H9 (cell line): ENCODE results near the gene SLC25A43. TPM values are rescaled to one million over a fixed set of nuclear protein-coding genes. Genes with fewer than 3 reads are reported as not detected.

Experiments
- DNase-seq: peaks from one replicate; pipeline ENCODE4 v3.0.0-alpha.2; 2017
- H2AFZ ChIP-seq: one replicate; pipeline ENCODE4 v1.6.1; 2013; ENCODE audit warnings: mild to moderate bottlenecking, low read length, control low read depth, moderate library complexity
- H2AK5ac ChIP-seq: 2 replicates; pipeline ENCODE4 v1.6.1; 2013; ENCODE audit warnings: low read length, control low read depth, mixed read lengths; ENCODE audit not compliant: insufficient read length
- H2BK120ac ChIP-seq: one replicate; pipeline ENCODE4 v1.6.1; 2013; ENCODE audit warnings: low read depth, mild to moderate bottlenecking, low read length, control low read depth, inconsistent platforms; ENCODE audit not compliant: poor library complexity, severe bottlenecking
- H2BK12ac ChIP-seq: 2 replicates; pipeline ENCODE4 v1.6.1; 2013; ENCODE audit warnings: low read length, control low read depth, mixed read lengths, low read depth; ENCODE audit not compliant: insufficient read length
- H2BK15ac ChIP-seq: 2 replicates; pipeline ENCODE4 v1.6.1; 2013; ENCODE audit warnings: low read depth, low read length, control low read depth
- H2BK20ac ChIP-seq: one replicate; pipeline ENCODE4 v1.6.1; 2013; ENCODE audit warnings: low read depth, mild to moderate bottlenecking, low read length, control low read depth, inconsistent platforms; ENCODE audit not compliant: poor library complexity, severe bottlenecking
- H2BK5ac ChIP-seq: 2 replicates; pipeline ENCODE4 v1.6.1; 2013; ENCODE audit warnings: low read length, control low read depth, mixed read lengths; ENCODE audit not compliant: insufficient read length
- H3K14ac ChIP-seq: 2 replicates; pipeline ENCODE4 v1.6.1; 2013; ENCODE audit warnings: low read length, control low read depth; ENCODE audit not compliant: insufficient read depth
- H3K18ac ChIP-seq: 2 replicates; pipeline ENCODE4 v1.6.1; 2013; ENCODE audit warnings: low read depth, mild to moderate bottlenecking, mixed read lengths, low read length, control low read depth; ENCODE audit not compliant: insufficient read length
- H3K23ac ChIP-seq: 2 replicates; pipeline ENCODE4 v1.6.1; 2013; ENCODE audit warnings: low read length, control low read depth, mixed read lengths, low read depth; ENCODE audit not compliant: insufficient read length
- H3K23me2 ChIP-seq: 2 replicates; pipeline ENCODE4 v1.6.1; 2013; ENCODE audit warnings: low read depth, mild to moderate bottlenecking, mixed read lengths, low read length, control low read depth; ENCODE audit not compliant: insufficient read length, poor library complexity, severe bottlenecking
- H3K27ac ChIP-seq: 2 replicates; pipeline ENCODE4 v1.5.1; 2013; ENCODE audit warnings: low read length, control low read depth, mixed read lengths, low read depth; ENCODE audit not compliant: insufficient read length
- H3K27me3 ChIP-seq: 2 replicates; pipeline ENCODE4 v1.6.1; 2013; ENCODE audit warnings: low read length, control low read depth, inconsistent platforms; ENCODE audit not compliant: insufficient read depth
- H3K4ac ChIP-seq: 2 replicates; pipeline ENCODE4 v1.6.1; 2013; ENCODE audit warnings: low read depth, mild to moderate bottlenecking, control low read depth, inconsistent platforms, low read length, moderate library complexity
- H3K4me1 ChIP-seq: 2 replicates; pipeline ENCODE4 v1.6.1; 2013; ENCODE audit warnings: low read length, control low read depth, inconsistent platforms; ENCODE audit not compliant: insufficient read depth
- H3K4me2 ChIP-seq: 2 replicates; pipeline ENCODE4 v1.6.1; 2013; ENCODE audit warnings: low read length, control low read depth, mixed read lengths; ENCODE audit not compliant: insufficient read length, insufficient read depth
- H3K56ac ChIP-seq: 2 replicates; pipeline ENCODE4 v1.6.1; 2013; ENCODE audit warnings: low read depth, mild to moderate bottlenecking, mixed read lengths, low read length, control low read depth; ENCODE audit not compliant: insufficient read length
- H3K79me1 ChIP-seq: 2 replicates; pipeline ENCODE4 v1.6.1; 2013; ENCODE audit warnings: low read depth, mild to moderate bottlenecking, moderate library complexity, low read length, control low read depth, inconsistent platforms; ENCODE audit not compliant: insufficient read depth, poor library complexity, severe bottlenecking
- H3K79me2 ChIP-seq: 2 replicates; pipeline ENCODE4 v1.6.1; 2013; ENCODE audit warnings: low read length, control low read depth, inconsistent platforms; ENCODE audit not compliant: insufficient read depth
- H3K9ac ChIP-seq: 2 replicates; pipeline ENCODE4 v1.6.1; 2013; ENCODE audit warnings: low read length, control low read depth, mixed read lengths; ENCODE audit not compliant: insufficient read length; ENCODE audit errors: extremely low read depth
- H3K9me3 ChIP-seq: one replicate; pipeline ENCODE4 v1.6.1; 2013; ENCODE audit warnings: low read depth, low read length, inconsistent platforms; ENCODE audit not compliant: control insufficient read depth
- H3T11ph ChIP-seq: one replicate; pipeline ENCODE4 v1.6.1; 2013; ENCODE audit warnings: mild to moderate bottlenecking, low read length, control low read depth, inconsistent platforms
- H4K20me1 ChIP-seq: one replicate; pipeline ENCODE4 v1.6.1; 2013; ENCODE audit not compliant: control insufficient read depth, insufficient read length, insufficient read depth
- H4K5ac ChIP-seq: 2 replicates; pipeline ENCODE4 v1.6.1; 2013; ENCODE audit warnings: low read depth, mild to moderate bottlenecking, mixed read lengths, low read length, control low read depth; ENCODE audit not compliant: insufficient read length
- H4K8ac ChIP-seq: replicated peaks from 2 replicates; pipeline ENCODE4 v1.6.1; 2013; ENCODE audit warnings: low read length, control low read depth, mixed read lengths, low read depth; ENCODE audit not compliant: insufficient read length
- H4K91ac ChIP-seq: 2 replicates; pipeline ENCODE4 v1.6.1; 2013; ENCODE audit warnings: low read depth, mild to moderate bottlenecking, moderate library complexity, mixed read lengths, low read length, control low read depth; ENCODE audit not compliant: insufficient read length
- H3K27ac Mint-ChIP-seq, 3 experiments: 2 replicates in 2 of 3; 3 replicates in 1 of 3; pipeline ENCODE4 v1.8.0; 2020 to 2021; ENCODE audit warnings: mixed read lengths in 3 of 3, mild to moderate bottlenecking in 1 of 3, moderate library complexity in 1 of 3
- H3K27me3 Mint-ChIP-seq: 2 replicates; pipeline ENCODE4 v1.8.0; 2021; ENCODE audit warnings: low read depth, mild to moderate bottlenecking, moderate library complexity, mixed read lengths
- H3K36me3 Mint-ChIP-seq, 3 experiments: 2 replicates in 2 of 3; 3 replicates in 1 of 3; pipeline ENCODE4 v1.8.0; 2020 to 2021; ENCODE audit warnings: low read depth in 3 of 3, mixed read lengths in 3 of 3; ENCODE audit not compliant: insufficient read depth in 1 of 3
- H3K4me1 Mint-ChIP-seq, 2 experiments: 2 replicates each; pipeline ENCODE4 v1.8.0; 2020; ENCODE audit warnings: mixed read lengths in 2 of 2
- H3K4me3 Mint-ChIP-seq, 2 experiments: 2 replicates in 1 of 2; 3 replicates in 1 of 2; pipeline ENCODE4 v1.8.0; 2020 to 2021; ENCODE audit warnings: mild to moderate bottlenecking in 2 of 2, mixed read lengths in 2 of 2, moderate library complexity in 1 of 2
- H3K9me3 Mint-ChIP-seq, 2 experiments: 2 replicates in 1 of 2; 3 replicates in 1 of 2; pipeline ENCODE4 v1.8.0; 2020; ENCODE audit warnings: mild to moderate bottlenecking in 2 of 2, mixed read lengths in 2 of 2, moderate library complexity in 1 of 2
- WGBS: extraction: QIAGEN DNeasy Blood & Tissue Kit; methylation state at CpG from one replicate; pipeline ENCODE4 v1.1.7; 2013; ENCODE audit warnings: missing lambda C conversion rate, low lambda C conversion rate, mixed read lengths; ENCODE audit not compliant: insufficient read length; ENCODE audit errors: extremely low coverage; 5-methylcytosine and 5-hydroxymethylcytosine counted together
- total RNA-seq: library from RNA; stranded (reverse); gene quantifications from 2 replicates; pipeline ENCODE4 v1.2.1, GENCODE V29; 2021
- TF ChIP-seq, protein P1 (sequence below): fragments of 200-600 bp; sonication (generic); conservative IDR thresholded peaks from 3 replicates; pipeline ENCODE4 v1.8.0; 2021; ENCODE audit warnings: antibody characterized with exemption, mild to moderate bottlenecking

SLC25A43 gene
- total RNA-seq, 1 experiment from 2014 or later: 3.7 TPM

- Histone ChIP-seq H3T11ph (no peak overlapping the region), H3K79me2 (no peaks in the 10 kb centered on the region), H3K4me2 (no peak overlapping the region), H2BK20ac (no peak overlapping the region), H2AK5ac (no peak overlapping the region), H3K18ac (no peak overlapping the region), H3K79me1 (no peaks in the 10 kb centered on the region), H2BK5ac (no peak overlapping the region), H3K4ac (no peak overlapping the region), H3K4me1 (no peaks in the 10 kb centered on the region), H4K91ac (no peak overlapping the region), H2BK120ac (no peak overlapping the region), H2AFZ (no peak overlapping the region), H2BK12ac (no peak overlapping the region), H4K5ac (no peak overlapping the region), H3K9ac (no peak overlapping the region), H4K8ac (no peak overlapping the region), H3K27me3 (no peaks in the 10 kb centered on the region), H3K14ac (no peak overlapping the region), H3K9me3 (peaks cover 24% of the 10 kb centered on the region), H3K27ac (no peak overlapping the region), H2BK15ac (no peak overlapping the region), H3K23me2 (no peaks in the 10 kb centered on the region), H4K20me1 (no peaks in the 10 kb centered on the region), H3K23ac (no peak overlapping the region), H3K56ac (no peak overlapping the region)
- no peak overlapping the region for H3K4me3 Mint-ChIP-seq
- H3K4me1 Mint-ChIP-seq: peaks cover 10 to 13% of the 10 kb centered on the region in 2 experiments
- peaks cover 0 to 9% (median 6%) of the 10 kb centered on the region in 3 experiments; a peak in 4 of 7 replicates for H3K36me3 Mint-ChIP-seq
- no peaks in the 10 kb centered on the region for H3K27me3 Mint-ChIP-seq
- H3K9me3 Mint-ChIP-seq: peaks cover 66 to 75% of the 10 kb centered on the region in 2 experiments
- H3K27ac Mint-ChIP-seq: 0 out of 7 replicates have a peak overlapping the region, but pooled peaks of 1 of the 3 experiments have one; percentile 58
- TF ChIP-seq, protein P1, sequence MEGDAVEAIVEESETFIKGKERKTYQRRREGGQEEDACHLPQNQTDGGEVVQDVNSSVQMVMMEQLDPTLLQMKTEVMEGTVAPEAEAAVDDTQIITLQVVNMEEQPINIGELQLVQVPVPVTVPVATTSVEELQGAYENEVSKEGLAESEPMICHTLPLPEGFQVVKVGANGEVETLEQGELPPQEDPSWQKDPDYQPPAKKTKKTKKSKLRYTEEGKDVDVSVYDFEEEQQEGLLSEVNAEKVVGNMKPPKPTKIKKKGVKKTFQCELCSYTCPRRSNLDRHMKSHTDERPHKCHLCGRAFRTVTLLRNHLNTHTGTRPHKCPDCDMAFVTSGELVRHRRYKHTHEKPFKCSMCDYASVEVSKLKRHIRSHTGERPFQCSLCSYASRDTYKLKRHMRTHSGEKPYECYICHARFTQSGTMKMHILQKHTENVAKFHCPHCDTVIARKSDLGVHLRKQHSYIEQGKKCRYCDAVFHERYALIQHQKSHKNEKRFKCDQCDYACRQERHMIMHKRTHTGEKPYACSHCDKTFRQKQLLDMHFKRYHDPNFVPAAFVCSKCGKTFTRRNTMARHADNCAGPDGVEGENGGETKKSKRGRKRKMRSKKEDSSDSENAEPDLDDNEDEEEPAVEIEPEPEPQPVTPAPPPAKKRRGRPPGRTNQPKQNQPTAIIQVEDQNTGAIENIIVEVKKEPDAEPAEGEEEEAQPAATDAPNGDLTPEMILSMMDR: 0 out of 3 replicates have a peak, but pooled peaks have one; percentile 12
- WGBS: no CpG with 5 or more reads among the region's 7 CpGs
- DNase-seq: no peak
These were observed 22.0 kb downstream of the SLC25A43 start for GRCh38 chrX:119421016-119421705.
